H1 (cell line): ENCODE data around the gene SLC25A17. TPM values are rescaled to one million over a fixed set of nuclear protein-coding genes. Genes with fewer than 3 reads are reported as not detected.

Experiments
- CTCF ChIA-PET: fragments of 300-600 bp; sonication (Branson Sonifier 250); formaldehyde crosslinking; loops from one replicate; lab custom pipeline; 2021; ENCODE audit not compliant: partially characterized antibody; lab: Charles Lee
- POLR2A ChIA-PET: fragments of 300-600 bp; sonication (Branson Sonifier 250); formaldehyde crosslinking; loops from one replicate; lab custom pipeline; 2021; ENCODE audit warnings: inconsistent platforms; ENCODE audit not compliant: partially characterized antibody; lab: Charles Lee
- DNase-seq, 2 experiments: peaks; one replicate each; pipeline versions ENCODE4 v3.0.0 to v3.0.0-alpha.2; 2010 to 2022; ENCODE audit warnings: low spot score in 2 of 2, low read depth in 1 of 2, mixed read lengths in 1 of 2
- FAIRE-seq: peaks from 2 replicates; lab custom pipeline; 2011; peaks lifted over from hg19 to GRCh38; lab: Jason Lieb, UNC
- H2AFZ ChIP-seq: 2 replicates; pipeline ENCODE4 v1.8.1; 2012; ENCODE audit warnings: low read length, inconsistent platforms
- H2AK5ac ChIP-seq: 2 replicates; pipeline ENCODE4 v1.6.1; 2013; ENCODE audit warnings: low read depth, low read length
- H2BK120ac ChIP-seq: replicated peaks from 2 replicates; pipeline ENCODE3; 2013; ENCODE audit warnings: low read depth, low read length, inconsistent platforms
- H2BK12ac ChIP-seq: 2 replicates; pipeline ENCODE4 v1.6.1; 2013; ENCODE audit warnings: low read depth, low read length
- H2BK15ac ChIP-seq: 2 replicates; pipeline ENCODE4 v1.6.1; 2013; ENCODE audit warnings: low read length
- H2BK20ac ChIP-seq: 2 replicates; pipeline ENCODE4 v1.6.1; 2013; ENCODE audit warnings: low read length
- H2BK5ac ChIP-seq: 2 replicates; pipeline ENCODE4 v1.6.1; 2013; ENCODE audit warnings: low read depth, low read length
- H3K14ac ChIP-seq: 2 replicates; pipeline ENCODE4 v1.6.1; 2013; ENCODE audit warnings: inconsistent platforms; ENCODE audit not compliant: insufficient read length
- H3K18ac ChIP-seq: 2 replicates; pipeline ENCODE4 v1.6.1; 2013; ENCODE audit warnings: low read length; ENCODE audit errors: extremely low read depth
- H3K23ac ChIP-seq: 2 replicates; pipeline ENCODE4 v1.6.1; 2013; ENCODE audit warnings: inconsistent platforms; ENCODE audit not compliant: insufficient read length
- H3K23me2 ChIP-seq: 2 replicates; pipeline ENCODE4 v1.6.1; 2013; ENCODE audit warnings: low read depth, low read length
- H3K27ac ChIP-seq: 2 replicates; pipeline ENCODE4 v1.6.1; 2011; ENCODE audit warnings: low read depth, low read length, inconsistent platforms
- H3K27me3 ChIP-seq, 4 experiments: replicated peaks in 1 of 4; 1 replicate in 1 of 4; 2 replicates in 3 of 4; pipeline versions ENCODE4 v1.6.1 to v1.8.1; 2011 to 2013; ENCODE audit warnings: low read length in 3 of 4, mild to moderate bottlenecking in 3 of 4, inconsistent platforms in 2 of 4, mixed read lengths in 2 of 4, moderate library complexity in 1 of 4; ENCODE audit not compliant: control insufficient read depth in 3 of 4, insufficient read depth in 3 of 4; ENCODE audit errors: extremely low read depth in 1 of 4
- H3K36me3 ChIP-seq, 4 experiments: 2 replicates each; pipeline versions ENCODE4 v1.6.1 to v1.8.1; 2011 to 2013; ENCODE audit warnings: mild to moderate bottlenecking in 4 of 4, low read length in 3 of 4, moderate library complexity in 2 of 4, control low read depth in 1 of 4, inconsistent platforms in 1 of 4; ENCODE audit not compliant: insufficient read depth in 4 of 4, control insufficient read depth in 2 of 4
- H3K4ac ChIP-seq: replicated peaks from 2 replicates; pipeline ENCODE3; 2013; ENCODE audit warnings: low read length, low read depth, mixed read lengths, inconsistent platforms; ENCODE audit not compliant: insufficient read length
- H3K4me1 ChIP-seq, 4 experiments: replicated peaks in 1 of 4; 1 replicate in 1 of 4; 2 replicates in 3 of 4; pipeline versions ENCODE4 v1.6.1 to v1.8.1; 2011 to 2013; ENCODE audit warnings: low read length in 3 of 4, inconsistent platforms in 2 of 4, mixed read lengths in 1 of 4; ENCODE audit not compliant: insufficient read depth in 4 of 4, control insufficient read depth in 3 of 4
- H3K4me2 ChIP-seq, 2 experiments: 2 replicates each; pipeline versions ENCODE4 v1.6.1 to v1.8.1; 2011 to 2013; ENCODE audit warnings: low read depth in 2 of 2, low read length in 2 of 2, control low read depth in 1 of 2, inconsistent platforms in 1 of 2, mild to moderate bottlenecking in 1 of 2; ENCODE audit not compliant: insufficient read depth in 1 of 2
- H3K4me3 ChIP-seq, 4 experiments: fragments of 200-600, 300-600 bp in 1 of 4; sonication (generic), shearing (Covaris generic), sonication (Bioruptor Twin) in 1 of 4; 2 replicates each; pipeline versions ENCODE4 v1.5.1 to v1.8.1; 2011 to 2016; ENCODE audit warnings: low read length in 4 of 4, low read depth in 3 of 4, control low read depth in 2 of 4, inconsistent platforms in 2 of 4, mild to moderate bottlenecking in 2 of 4, mixed read lengths in 1 of 4, moderate library complexity in 1 of 4; ENCODE audit not compliant: insufficient read depth in 2 of 4; ENCODE audit errors: extremely low read depth in 1 of 4
- H3K56ac ChIP-seq: replicated peaks from 2 replicates; pipeline ENCODE3; 2013; ENCODE audit warnings: low read depth, mild to moderate bottlenecking, mixed read lengths, low read length, inconsistent platforms; ENCODE audit not compliant: insufficient read length
- H3K79me1 ChIP-seq: 2 replicates; pipeline ENCODE4 v1.6.1; 2013; ENCODE audit warnings: low read depth, low read length, control low read depth
- H3K79me2 ChIP-seq, 2 experiments: 2 replicates each; pipeline versions ENCODE4 v1.6.1 to v1.8.1; 2012 to 2013; ENCODE audit warnings: low read length in 2 of 2, mild to moderate bottlenecking in 2 of 2, inconsistent platforms in 1 of 2; ENCODE audit not compliant: insufficient read depth in 2 of 2, control insufficient read depth in 1 of 2
- H3K9ac ChIP-seq, 4 experiments: replicated peaks in 1 of 4; 1 replicate in 1 of 4; 2 replicates in 3 of 4; pipeline versions ENCODE4 v1.6.1 to v1.8.1; 2011 to 2013; ENCODE audit warnings: low read depth in 3 of 4, low read length in 3 of 4, control low read depth in 2 of 4, mild to moderate bottlenecking in 2 of 4, moderate library complexity in 2 of 4, inconsistent platforms in 1 of 4; ENCODE audit errors: extremely low read depth in 1 of 4
- H3K9me3 ChIP-seq, 2 experiments: 2 replicates each; pipeline versions ENCODE4 v1.6.1 to v1.8.1; 2012 to 2013; ENCODE audit warnings: mild to moderate bottlenecking in 2 of 2, moderate library complexity in 2 of 2, control low read depth in 1 of 2, inconsistent platforms in 1 of 2, low read depth in 1 of 2, low read length in 1 of 2, mixed read lengths in 1 of 2; ENCODE audit not compliant: insufficient read depth in 2 of 2
- H4K20me1 ChIP-seq, 2 experiments: replicated peaks in 1 of 2; 2 replicates each; pipeline versions ENCODE3 to v1.8.1; 2011 to 2013; ENCODE audit warnings: inconsistent platforms in 2 of 2, low read length in 2 of 2, mild to moderate bottlenecking in 1 of 2; ENCODE audit not compliant: insufficient read depth in 2 of 2, control insufficient read depth in 1 of 2
- H4K5ac ChIP-seq: 2 replicates; pipeline ENCODE4 v1.6.1; 2013; ENCODE audit warnings: low read length, low read depth, mixed read lengths, inconsistent platforms; ENCODE audit not compliant: insufficient read length
- H4K8ac ChIP-seq: 2 replicates; pipeline ENCODE4 v1.8.0; 2013; ENCODE audit warnings: mild to moderate bottlenecking, moderate library complexity, low read length, inconsistent platforms; ENCODE audit not compliant: insufficient read depth; ENCODE audit errors: extremely low read depth
- H4K91ac ChIP-seq: replicated peaks from 2 replicates; pipeline ENCODE3; 2013; ENCODE audit warnings: low read length, mixed read lengths, inconsistent platforms; ENCODE audit not compliant: insufficient read length
- CHD2 ChIP-seq: IDR thresholded peaks from 2 replicates; pipeline ENCODE4 v1.6.1; 2012; ENCODE audit warnings: low read length, improper control_type of control experiment
- FOSL1 ChIP-seq: IDR thresholded peaks from 2 replicates; pipeline ENCODE4 v1.6.1; 2011; ENCODE audit warnings: mild to moderate bottlenecking, low read depth, low read length, moderate library complexity; ENCODE audit not compliant: insufficient read depth
- JUN ChIP-seq: IDR thresholded peaks from 2 replicates; pipeline ENCODE4 v1.6.1; 2011; ENCODE audit warnings: low read depth, mild to moderate bottlenecking, improper control_type of control experiment, low read length
- KDM1A ChIP-seq: fragments of 200-600, 300-600 bp; sonication (generic); IDR thresholded peaks from 2 replicates; pipeline ENCODE4 v1.7.1; 2016; ENCODE audit warnings: mild to moderate bottlenecking, low read length, borderline replicate concordance
- NRF1 ChIP-seq: IDR thresholded peaks from 2 replicates; pipeline ENCODE4 v1.6.1; 2011; ENCODE audit warnings: mild to moderate bottlenecking, low read depth, low read length, improper control_type of control experiment
- PHF8 ChIP-seq: fragments of 200-600 bp; sonication (generic); conservative IDR thresholded peaks from 2 replicates; pipeline ENCODE4 v1.7.1; 2012; ENCODE audit warnings: low read depth, mild to moderate bottlenecking, inconsistent platforms, low read length, moderate library complexity
- RNF2 ChIP-seq: fragments of 200-900, 300-1000 bp; sonication (generic); IDR thresholded peaks from 2 replicates; pipeline ENCODE4 v1.7.1; 2016; ENCODE audit warnings: borderline replicate concordance, low read depth, mild to moderate bottlenecking, antibody characterized with exemption, low read length; ENCODE audit not compliant: poor library complexity, severe bottlenecking; ENCODE audit errors: missing control alignments
- SP2 ChIP-seq: IDR thresholded peaks from 2 replicates; pipeline ENCODE4 v1.6.1; 2012; ENCODE audit warnings: mild to moderate bottlenecking, low read length, inconsistent platforms
- SP4 ChIP-seq: IDR thresholded peaks from 2 replicates; pipeline ENCODE4 v1.6.1; 2012; ENCODE audit warnings: low read length, inconsistent platforms
- SUZ12 ChIP-seq: fragments of 200-600 bp; sonication (generic); IDR thresholded peaks from 2 replicates; pipeline ENCODE4 v1.6.1; 2012; ENCODE audit warnings: mild to moderate bottlenecking, inconsistent platforms, low read length, moderate library complexity, mixed read lengths
- TAF1 ChIP-seq: IDR thresholded peaks from 2 replicates; pipeline ENCODE4 v1.6.1; 2011; ENCODE audit warnings: mild to moderate bottlenecking, low read depth, low read length
- TEAD4 ChIP-seq: IDR thresholded peaks from 2 replicates; pipeline ENCODE4 v1.6.1; 2012; ENCODE audit warnings: low read depth, low read length, inconsistent platforms, mixed read lengths
- ZNF274 ChIP-seq: IDR thresholded peaks from 2 replicates; pipeline ENCODE4 v1.7.0; 2012; ENCODE audit warnings: low read length, borderline replicate concordance; ENCODE audit errors: extremely low read depth
- WGBS, 2 experiments: shearing (Covaris generic) in 1 of 2; methylation state at CpG; one replicate each; pipeline versions ENCODE4 v1.1.6 to v1.1.7; 2013 to 2015; ENCODE audit warnings: low lambda C conversion rate in 2 of 2, mixed read lengths in 2 of 2, inconsistent platforms in 1 of 2, low coverage in 1 of 2, missing lambda C conversion rate in 1 of 2; ENCODE audit not compliant: insufficient replicate concordance in 2 of 2, insufficient coverage in 1 of 2, insufficient read length in 1 of 2; ENCODE audit errors: extremely low coverage in 1 of 2, missing lambda C conversion rate in 1 of 2; 5-methylcytosine and 5-hydroxymethylcytosine counted together
- polyA plus RNA-seq, 7 experiments: library from polyadenylated mRNA; depleted of rRNA in 3 of 7; stranded (reverse) in 5 of 7; unstranded in 2 of 7; fragments of >200 nt in 5 of 7; fragments of 200-250 nt in 2 of 7; gene quantifications; 1 replicate in 5 of 7; 2 replicates in 1 of 7; 4 replicates in 1 of 7; pipeline versions ENCODE4 v1.2.1 to v1.2.3, GENCODE V29; 2011 to 2013; ENCODE audit warnings: missing spikeins in 2 of 7, mixed read lengths in 2 of 7
- total RNA-seq: library from RNA; stranded (reverse); fragmentation: NEBNext Ultra II Directional; extraction: Animal tissue kit (Norgen Biotek cat#: 25700); gene quantifications from 2 replicates; pipeline ENCODE4 v1.2.1, GENCODE V29; 2021
- TF ChIP-seq, protein P1 (sequence below): IDR thresholded peaks from 2 replicates; pipeline ENCODE4 v1.6.1; 2011; ENCODE audit warnings: low read depth, mild to moderate bottlenecking, low read length; ENCODE audit not compliant: insufficient read depth

Gene SLC25A17
- total and polyA plus RNA-seq, 2 of the 8 experiments (the other 6 are each of a cell fraction or from before 2014, with no cell fraction given) = 17.9 to 40.4 TPM

DNA sequence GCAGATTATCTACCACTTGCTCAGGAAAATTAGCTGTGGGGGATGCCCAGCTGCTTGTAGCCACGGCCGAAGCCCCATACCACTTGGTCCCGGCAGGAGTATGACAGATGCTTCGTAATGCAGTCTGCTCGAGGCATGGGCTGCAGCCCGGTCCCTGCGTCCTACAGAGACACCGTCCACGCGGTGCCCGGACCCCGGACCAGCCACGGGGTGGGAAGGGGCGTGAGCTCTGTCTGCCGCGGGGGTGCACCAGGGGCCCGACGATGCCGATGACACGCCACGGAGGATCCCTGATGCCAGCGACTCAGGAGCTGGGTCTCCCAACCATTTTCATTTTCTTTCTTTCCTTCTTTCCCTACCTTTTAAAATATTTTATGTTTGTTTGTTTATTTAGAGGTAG is 30.0 kb downstream of the SLC25A17 start:
- no peak overlapping the region for H2BK5ac ChIP-seq
- no peak overlapping the region for H3K23ac ChIP-seq
- H3K9me3 ChIP-seq = no peaks in the 10 kb centered on the region
- H4K5ac ChIP-seq = no peak overlapping the region
- no peak overlapping the region for H3K4me2 ChIP-seq
- H3K79me2 ChIP-seq = no peaks in the 10 kb centered on the region
- H2BK120ac ChIP-seq = no peak overlapping the region
- WGBS, 2 experiments = 95% methylated on average over 22 of the region's 22 CpGs; no CpG with 5 or more reads in 1 of the 2 experiments
- H4K8ac ChIP-seq = no peak overlapping the region
- H3K4me3 ChIP-seq = no peak overlapping the region
- H3K9ac ChIP-seq = no peak overlapping the region
- H3K23me2 ChIP-seq = no peaks in the 10 kb centered on the region
- H4K91ac ChIP-seq = no peak overlapping the region
- no peak overlapping the region for H3K14ac ChIP-seq
- H3K4ac ChIP-seq = no peak overlapping the region
- H4K20me1 ChIP-seq = no peaks in the 10 kb centered on the region
- no peak overlapping the region for H2AK5ac ChIP-seq
- no peak overlapping the region for H2AFZ ChIP-seq
- no peak overlapping the region for H3K27ac ChIP-seq
- peaks cover 0 to 1% (median 0%) of the 10 kb centered on the region in 4 experiments; a peak in 1 of 7 replicates for H3K27me3 ChIP-seq
- POLR2A ChIA-PET = no interaction called here
- DNase-seq (no peak), FAIRE-seq (no peak)
- no peaks in the 10 kb centered on the region; a peak in 1 of 7 replicates for H3K4me1 ChIP-seq
- H3K36me3 ChIP-seq = peaks cover 0 to 21% (median 7%) of the 10 kb centered on the region in 4 experiments; a peak in 6 of 8 replicates
- H2BK20ac ChIP-seq = no peak overlapping the region
- no peak overlapping the region for H3K18ac ChIP-seq
- no peak overlapping the region for H2BK12ac ChIP-seq
- no peak overlapping the region for H3K56ac ChIP-seq
- H3K79me1 ChIP-seq = no peaks in the 10 kb centered on the region
- CTCF ChIA-PET = interaction anchor here (0.5 kb wide), 1 partner anchor 45 kb away, joined by 3 read pairs; no protein-coding TSS in a partner anchor
- H2BK15ac ChIP-seq = no peak overlapping the region
- TF ChIP-seq NRF1 (no peak), SUZ12 (no peak), CHD2 (no peak), RNF2 (no peak), SP2 (no peak), JUN (no peak), FOSL1 (no peak), ZNF274 (no peak), SP4 (no peak), TAF1 (no peak), KDM1A (no peak), TEAD4 (no peak), PHF8 (no peak)
- TF ChIP-seq, protein P1, sequence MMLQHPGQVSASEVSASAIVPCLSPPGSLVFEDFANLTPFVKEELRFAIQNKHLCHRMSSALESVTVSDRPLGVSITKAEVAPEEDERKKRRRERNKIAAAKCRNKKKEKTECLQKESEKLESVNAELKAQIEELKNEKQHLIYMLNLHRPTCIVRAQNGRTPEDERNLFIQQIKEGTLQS = no peak
